Stimulated activated CD4-positive, alpha-beta T cell treated with anti-CD3 and anti-CD28 coated beads, Interleukin-12 subunit alpha, Interleukin-12 subunit beta, amount 100 ng/mL, for 24 hours (primary cell): ENCODE results near the gene SAE1.
A peak's percentile ranks its signal among the peaks of the same experiment; 100 is the strongest.

ENCODE experiments used
- DNase-seq, 2 experiments: peaks; one replicate each; pipeline ENCODE4 v3.0.0-alpha.2; 2020; ENCODE audit warnings: low read depth in 2 of 2

SAE1 gene

GRCh38 chr19:47106821-47107201 is 23.8 kb upstream of the SAE1 start:
- DNase-seq: no peak

- no peak for DNase-seq
Measured at GRCh38 chr19:47107202-47107952, 23.3 kb upstream of the SAE1 start.

GRCh38 chr19:47107953-47108746 is 22.5 kb upstream of the SAE1 start:
- DNase-seq: no peak

- DNase-seq: no peak
Measured at GRCh38 chr19:47109177-47109540, 21.5 kb upstream of the SAE1 start.

GRCh38 chr19:47109541-47110375 is 20.9 kb upstream of the SAE1 start:
- peak in 1 of 2 experiments; percentile 53 for DNase-seq

GRCh38 chr19:47110521-47111005 is 20.1 kb upstream of the SAE1 start:
- DNase-seq: no peak

- peak in 1 of 2 experiments; percentile 28 for DNase-seq
Measured at GRCh38 chr19:47111006-47111621, 19.5 kb upstream of the SAE1 start.

GRCh38 chr19:47111682-47112165 is 18.9 kb upstream of the SAE1 start:
- peak in 1 of 2 experiments; percentile 18 for DNase-seq

GRCh38 chr19:47112166-47112996 is 18.3 kb upstream of the SAE1 start:
- peak; percentile 68 to 83 for DNase-seq

- peak; percentile 99 for DNase-seq
Measured at GRCh38 chr19:47112997-47113849, 17.4 kb upstream of the SAE1 start, which contains the start of gene ZC3H4. TSS of gene ZC3H4 (minus strand) at chr19:47113776. CDS start at chr19:47112584, 1,192 bp downstream.

GRCh38 chr19:47113850-47114651 is 16.6 kb upstream of the SAE1 start:
- DNase-seq: no peak

GRCh38 chr19:47120470-47121067 is 10.1 kb upstream of the SAE1 start:
- no peak for DNase-seq

GRCh38 chr19:47122359-47123335 is 8.0 kb upstream of the SAE1 start:
- no peak for DNase-seq

- DNase-seq: no peak
Measured at GRCh38 chr19:47123406-47123805, 7.2 kb upstream of the SAE1 start.

GRCh38 chr19:47124937-47125668 is 5.5 kb upstream of the SAE1 start:
- no peak for DNase-seq

GRCh38 chr19:47125669-47125938 is 5.0 kb upstream of the SAE1 start:
- no peak for DNase-seq

- no peak for DNase-seq
Measured at GRCh38 chr19:47129579-47129978, 1.1 kb upstream of the SAE1 start.
